Keratinocyte (primary cell): Measurements from ENCODE around the gene ZNF613. TPM values are rescaled to one million over a fixed set of nuclear protein-coding genes. Genes with fewer than 3 reads are reported as not detected.

Experiments
- DNase-seq: peaks from one replicate; pipeline ENCODE4 v3.0.0-alpha.2; 2011; ENCODE audit warnings: low read depth, missing footprints, low spot score
- FAIRE-seq: peaks from 2 replicates; lab custom pipeline; 2011; peaks lifted over from hg19 to GRCh38; lab: Jason Lieb, UNC
- H2AFZ ChIP-seq: 2 replicates; pipeline ENCODE4 v1.6.0; 2012; ENCODE audit warnings: low read length, control low read depth, inconsistent platforms; ENCODE audit not compliant: control insufficient read depth
- H3K27ac ChIP-seq: 2 replicates; pipeline ENCODE4 v1.5.1; 2011; ENCODE audit warnings: low read length; ENCODE audit not compliant: control insufficient read depth, insufficient read depth
- H3K27me3 ChIP-seq: 3 replicates; pipeline ENCODE4 v1.6.0; 2011; ENCODE audit warnings: low read length; ENCODE audit not compliant: control insufficient read depth, insufficient read depth; ENCODE audit errors: extremely low read depth
- H3K36me3 ChIP-seq, 2 experiments: 2 replicates in 1 of 2; 3 replicates in 1 of 2; pipeline ENCODE4 v1.5.1; 2011; ENCODE audit warnings: low read length in 2 of 2, mild to moderate bottlenecking in 1 of 2; ENCODE audit not compliant: control insufficient read depth in 2 of 2, insufficient read depth in 2 of 2; ENCODE audit errors: extremely low read depth in 1 of 2
- H3K4me1 ChIP-seq: 3 replicates; pipeline ENCODE4 v1.5.1; 2011; ENCODE audit warnings: low read length; ENCODE audit not compliant: control insufficient read depth, insufficient read depth; ENCODE audit errors: extremely low read depth
- H3K4me2 ChIP-seq: 3 replicates; pipeline ENCODE4 v1.6.0; 2011; ENCODE audit warnings: low read depth, low read length; ENCODE audit not compliant: control insufficient read depth, insufficient read depth; ENCODE audit errors: extremely low read depth
- H3K4me3 ChIP-seq, 3 experiments: fragments of 200-600 bp in 1 of 3; sonication (generic) in 1 of 3; 2 replicates in 2 of 3; 3 replicates in 1 of 3; pipeline ENCODE4 v1.5.1; 2011 to 2016; ENCODE audit warnings: low read length in 3 of 3, mild to moderate bottlenecking in 3 of 3, control low read depth in 2 of 3, inconsistent platforms in 1 of 3, low read depth in 1 of 3, mixed read lengths in 1 of 3, mixed run types in 1 of 3, moderate library complexity in 1 of 3; ENCODE audit not compliant: control insufficient read depth in 2 of 3, insufficient read depth in 2 of 3; ENCODE audit errors: extremely low read depth in 1 of 3
- H3K79me2 ChIP-seq: 2 replicates; pipeline ENCODE4 v1.6.0; 2012; ENCODE audit warnings: low read length; ENCODE audit not compliant: control insufficient read depth, insufficient read depth
- H3K9ac ChIP-seq: 3 replicates; pipeline ENCODE4 v1.6.0; 2011; ENCODE audit warnings: low read length; ENCODE audit not compliant: control insufficient read depth, insufficient read depth; ENCODE audit errors: extremely low read depth
- H3K9me1 ChIP-seq: 3 replicates; pipeline ENCODE4 v1.6.0; 2011; ENCODE audit warnings: low read length; ENCODE audit not compliant: control insufficient read depth, insufficient read depth; ENCODE audit errors: extremely low read depth
- H3K9me3 ChIP-seq: 2 replicates; pipeline ENCODE4 v1.5.1; 2012; ENCODE audit warnings: low read depth, low read length; ENCODE audit not compliant: control insufficient read depth
- H4K20me1 ChIP-seq: 3 replicates; pipeline ENCODE4 v1.6.0; 2011; ENCODE audit warnings: low read length; ENCODE audit not compliant: control insufficient read depth, insufficient read depth; ENCODE audit errors: extremely low read depth
- EZH2 ChIP-seq: IDR thresholded peaks from one replicate; pipeline ENCODE4 v1.6.1; 2012; ENCODE audit warnings: inconsistent platforms, mild to moderate bottlenecking, low read length, moderate library complexity
- dilution Hi-C: fragments of 300-500 bp; cut with MboI; formaldehyde crosslinking; loops from one replicate; pipeline ENCODE4 v1.7.0; 2020; ENCODE audit warnings: low sequenced_read_pairs; ENCODE audit not compliant: extremely low pct_ligation_motif_present
- polyA plus RNA-seq, 5 experiments: library from polyadenylated mRNA; depleted of rRNA in 3 of 5; stranded (reverse) in 3 of 5; stranded (forward) in 1 of 5; unstranded in 1 of 5; fragments of >200 nt; gene quantifications; 1 replicate in 1 of 5; 2 replicates in 3 of 5; 3 replicates in 1 of 5; pipeline versions ENCODE4 v1.2.1 to v1.2.3, GENCODE V29; 2011 to 2012; ENCODE audit warnings: missing spikeins in 2 of 5, low read depth in 1 of 5, low replicate concordance in 1 of 5
- TF ChIP-seq, protein P1 (sequence below), 3 experiments: IDR thresholded peaks in 1 of 3; conservative IDR thresholded peaks in 1 of 3; optimal IDR thresholded peaks in 1 of 3; 2 replicates in 2 of 3; 3 replicates in 1 of 3; pipeline versions ENCODE3 to v1.5.1; 2011; ENCODE audit warnings: low read length in 3 of 3, mild to moderate bottlenecking in 3 of 3, moderate library complexity in 2 of 3, control low read depth in 1 of 3, inconsistent platforms in 1 of 3; ENCODE audit not compliant: insufficient read depth in 2 of 3; ENCODE audit errors: extremely low read depth in 1 of 3

Gene ZNF613
- polyA plus RNA-seq, 1 donor (not counting 4 experiments of a cell fraction or from before 2014, with no cell fraction given) = 4.9 TPM

DNA sequence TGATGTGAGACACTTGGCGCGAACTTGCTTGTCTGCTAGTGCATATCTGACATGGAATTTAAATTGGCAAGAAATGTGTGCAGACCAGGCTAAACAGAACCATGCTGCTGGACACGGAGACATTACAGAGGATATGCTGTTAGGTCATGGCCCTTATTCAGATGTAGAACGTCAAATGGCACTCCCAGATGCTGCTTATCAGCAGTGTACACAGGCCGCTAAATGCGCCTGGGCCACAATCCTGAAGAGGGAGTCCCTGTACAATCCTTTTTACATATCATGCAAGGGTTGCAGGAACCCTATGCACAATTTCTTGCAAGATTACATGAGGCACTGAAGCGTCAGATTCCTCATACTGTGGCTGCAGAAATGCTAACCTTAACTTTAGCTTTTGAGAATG, 50.1 kb downstream of the ZNF613 start:
- H3K4me1 ChIP-seq = no peaks in the 10 kb centered on the region
- H3K27me3 ChIP-seq = no peaks in the 10 kb centered on the region
- DNase-seq = no peak
- H3K4me2 ChIP-seq = no peak overlapping the region
- H3K36me3 ChIP-seq = peaks cover 0 to 5% of the 10 kb centered on the region in 2 experiments
- no peaks in the 10 kb centered on the region for H4K20me1 ChIP-seq
- dilution Hi-C loops = no loop called here
- H3K9ac ChIP-seq = no peak overlapping the region
- H3K4me3 ChIP-seq = no peak overlapping the region
- FAIRE-seq = no peak
- H2AFZ ChIP-seq = no peak overlapping the region
- peaks cover 9% of the 10 kb centered on the region for H3K79me2 ChIP-seq
- no peak for TF ChIP-seq EZH2
- TF ChIP-seq, protein P1, sequence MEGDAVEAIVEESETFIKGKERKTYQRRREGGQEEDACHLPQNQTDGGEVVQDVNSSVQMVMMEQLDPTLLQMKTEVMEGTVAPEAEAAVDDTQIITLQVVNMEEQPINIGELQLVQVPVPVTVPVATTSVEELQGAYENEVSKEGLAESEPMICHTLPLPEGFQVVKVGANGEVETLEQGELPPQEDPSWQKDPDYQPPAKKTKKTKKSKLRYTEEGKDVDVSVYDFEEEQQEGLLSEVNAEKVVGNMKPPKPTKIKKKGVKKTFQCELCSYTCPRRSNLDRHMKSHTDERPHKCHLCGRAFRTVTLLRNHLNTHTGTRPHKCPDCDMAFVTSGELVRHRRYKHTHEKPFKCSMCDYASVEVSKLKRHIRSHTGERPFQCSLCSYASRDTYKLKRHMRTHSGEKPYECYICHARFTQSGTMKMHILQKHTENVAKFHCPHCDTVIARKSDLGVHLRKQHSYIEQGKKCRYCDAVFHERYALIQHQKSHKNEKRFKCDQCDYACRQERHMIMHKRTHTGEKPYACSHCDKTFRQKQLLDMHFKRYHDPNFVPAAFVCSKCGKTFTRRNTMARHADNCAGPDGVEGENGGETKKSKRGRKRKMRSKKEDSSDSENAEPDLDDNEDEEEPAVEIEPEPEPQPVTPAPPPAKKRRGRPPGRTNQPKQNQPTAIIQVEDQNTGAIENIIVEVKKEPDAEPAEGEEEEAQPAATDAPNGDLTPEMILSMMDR (optimal IDR thresholded peaks at IDR 0.05 in 1 of 3, IDR thresholded peaks at IDR 0.05 in 1 of 3, conservative IDR thresholded peaks at IDR 0.05 in 1 of 3; ENCODE audit: extremely low read depth in 1 of 3, insufficient read depth in 2 of 3, low read length in 3 of 3) = no peak
- H3K9me3 ChIP-seq = peaks cover 13% of the 10 kb centered on the region
- H3K27ac ChIP-seq = no peak overlapping the region
- no peaks in the 10 kb centered on the region for H3K9me1 ChIP-seq

DNA sequence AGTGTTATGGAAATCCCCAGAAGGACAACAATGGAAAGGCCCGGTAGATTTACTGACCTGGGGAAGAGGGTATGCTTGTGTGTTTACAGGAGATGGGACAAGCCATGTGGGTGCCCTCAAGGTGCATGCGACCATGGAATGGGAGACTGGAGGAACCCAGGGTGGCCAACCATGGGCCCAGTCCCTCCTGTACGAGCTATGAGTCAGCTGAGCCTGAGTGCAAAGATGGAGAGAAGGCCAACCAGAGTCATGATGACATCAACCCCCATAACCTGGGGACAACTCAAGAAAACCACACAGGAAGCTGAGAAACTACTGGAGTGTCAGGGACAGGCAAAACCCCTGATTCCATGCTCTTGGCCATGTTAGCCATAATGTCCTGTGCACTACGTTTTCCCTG, 51.6 kb downstream of the ZNF613 start:
- FAIRE-seq (no peak), DNase-seq (no peak)
- dilution Hi-C loops = no loop called here
- H3K27ac ChIP-seq = no peak overlapping the region
- no peak overlapping the region for H3K4me2 ChIP-seq
- peaks cover 10% of the 10 kb centered on the region for H3K9me3 ChIP-seq
- H3K27me3 ChIP-seq = no peaks in the 10 kb centered on the region
- no peak for TF ChIP-seq EZH2
- TF ChIP-seq, protein P1 (optimal IDR thresholded peaks at IDR 0.05 in 1 of 3, IDR thresholded peaks at IDR 0.05 in 1 of 3, conservative IDR thresholded peaks at IDR 0.05 in 1 of 3; ENCODE audit: extremely low read depth in 1 of 3, insufficient read depth in 2 of 3, low read length in 3 of 3) = no peak
- no peak overlapping the region for H3K9ac ChIP-seq
- no peaks in the 10 kb centered on the region for H3K9me1 ChIP-seq
- peaks cover 12% of the 10 kb centered on the region for H3K79me2 ChIP-seq
- no peak overlapping the region for H2AFZ ChIP-seq
- no peaks in the 10 kb centered on the region for H3K4me1 ChIP-seq
- H4K20me1 ChIP-seq = no peaks in the 10 kb centered on the region
- H3K4me3 ChIP-seq = no peak overlapping the region
- H3K36me3 ChIP-seq = peaks cover 0 to 3% of the 10 kb centered on the region in 2 experiments
